SK-MEL-5 (cell line): ENCODE results near the gene ADAM23. TPM values are rescaled to one million over a fixed set of nuclear protein-coding genes. Genes with fewer than 3 reads are reported as not detected.

Experiments
- DNase-seq: peaks from one replicate; pipeline ENCODE4 v3.0.0-alpha.2; 2016; ENCODE audit warnings: low read depth, low spot score
- in situ Hi-C: cut with HindIII; loops from 2 replicates; pipeline ENCODE4 v1.10.0; 2016; ENCODE audit warnings: low sequenced_read_pairs, high pct_unique_total_duplicates, low pct_unique_long_range_greater_than_20kb
- total RNA-seq: library from RNA; depleted of rRNA; stranded (reverse); fragments of >200 nt; shearing (Covaris generic); gene quantifications from 2 replicates; pipeline ENCODE4 v1.2.3, GENCODE V29; 2014

Gene ADAM23
- total RNA-seq, 1 experiment from 2014 or later, result 9.3 TPM

- no peak for DNase-seq
- in situ Hi-C loops, result no loop called here
Observed at GRCh38 chr2:206478340-206478739, 35.0 kb downstream of the ADAM23 start.

- in situ Hi-C loops, result no loop called here
- DNase-seq, result no peak
Observed at GRCh38 chr2:206480161-206480560, 36.8 kb downstream of the ADAM23 start.

- no peak for DNase-seq
- in situ Hi-C loops, result no loop called here
Observed at GRCh38 chr2:206480620-206481019, 37.3 kb downstream of the ADAM23 start.

- in situ Hi-C loops, result no loop called here
- no peak for DNase-seq
Observed at GRCh38 chr2:206481056-206481455, 37.7 kb downstream of the ADAM23 start.

- in situ Hi-C loops, result no loop called here
- no peak for DNase-seq
Observed at GRCh38 chr2:206482123-206482522, 38.8 kb downstream of the ADAM23 start.

- in situ Hi-C loops, result no loop called here
- DNase-seq, result no peak
Observed at GRCh38 chr2:206482633-206483032, 39.3 kb downstream of the ADAM23 start.

- no peak for DNase-seq
- in situ Hi-C loops, result no loop called here
Observed at GRCh38 chr2:206488053-206488452, 44.7 kb downstream of the ADAM23 start.

GRCh38 chr2:206488623-206489022, 45.3 kb downstream of the ADAM23 start:
- in situ Hi-C loops, result no loop called here
- DNase-seq, result no peak

- DNase-seq, result no peak
- in situ Hi-C loops, result no loop called here
Observed at GRCh38 chr2:206494061-206494460, 50.7 kb downstream of the ADAM23 start.

- in situ Hi-C loops, result no loop called here
- DNase-seq, result no peak
Observed at GRCh38 chr2:206502729-206503128, 59.4 kb downstream of the ADAM23 start.

- no peak for DNase-seq
- in situ Hi-C loops, result no loop called here
Observed at GRCh38 chr2:206511283-206511682, 68.0 kb downstream of the ADAM23 start.

- in situ Hi-C loops, result no loop called here
Observed at GRCh38 chr2:206512999-206513398, 69.7 kb downstream of the ADAM23 start.

GRCh38 chr2:206515580-206515979, 72.2 kb downstream of the ADAM23 start:
- no peak for DNase-seq
- in situ Hi-C loops, result no loop called here

More at GRCh38 chr2:206512999-206513398, 69.7 kb downstream of the ADAM23 start:
- no peak for DNase-seq

GRCh38 chr2:206518997-206519396, 75.7 kb downstream of the ADAM23 start:
- in situ Hi-C loops, result no loop called here
- no peak for DNase-seq

GRCh38 chr2:206520450-206520849, 77.1 kb downstream of the ADAM23 start:
- in situ Hi-C loops, result no loop called here
- no peak for DNase-seq

GRCh38 chr2:206521115-206521514, 77.8 kb downstream of the ADAM23 start:
- in situ Hi-C loops, result no loop called here
- DNase-seq, result no peak

- in situ Hi-C loops, result no loop called here
- no peak for DNase-seq
Observed at GRCh38 chr2:206521612-206522011, 78.3 kb downstream of the ADAM23 start.

GRCh38 chr2:206526416-206526815, 83.1 kb downstream of the ADAM23 start:
- no peak for DNase-seq
- in situ Hi-C loops, result no loop called here

- no peak for DNase-seq
- in situ Hi-C loops, result no loop called here
Observed at GRCh38 chr2:206527153-206527552, 83.8 kb downstream of the ADAM23 start.

GRCh38 chr2:206530727-206531126, 87.4 kb downstream of the ADAM23 start:
- in situ Hi-C loops, result no loop called here
- no peak for DNase-seq
